NCI-H2081 (cell line): ENCODE results near the gene MAP4K2.

ENCODE experiments used
- DNase-seq, 2 experiments: peaks; one replicate each; lab custom pipeline; 2025; lab: John Stamatoyannopoulos, UW

Gene MAP4K2

GRCh38 chr11:64767344-64768299 is 35.4 kb downstream of the MAP4K2 start:
- DNase-seq, result peak; percentile 11 to 12

DNA sequence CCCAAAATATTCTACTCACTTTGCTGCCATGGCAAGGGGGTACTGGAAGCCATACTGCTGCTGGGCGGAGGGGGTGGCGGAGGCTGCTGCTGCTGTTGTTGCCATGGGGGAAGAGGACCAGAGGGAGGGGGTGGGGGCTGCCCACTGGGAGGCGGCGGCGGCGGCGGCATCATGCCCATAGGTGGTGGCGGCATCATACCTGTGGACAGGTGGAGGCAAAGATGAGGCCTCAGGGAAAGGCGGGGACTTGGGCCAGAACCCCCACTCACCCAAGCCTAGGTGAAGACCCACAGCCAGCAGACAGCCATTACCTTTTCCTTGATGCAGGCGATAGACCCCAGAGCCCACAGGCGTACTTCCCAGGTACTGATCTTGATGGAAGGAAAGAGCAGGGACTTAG is 36.1 kb downstream of the MAP4K2 start:
- no peak for DNase-seq

GRCh38 chr11:64765851-64766665 is 37.0 kb downstream of the MAP4K2 start:
- DNase-seq, result no peak

- DNase-seq, result no peak
Measured at GRCh38 chr11:64765291-64765850, 37.6 kb downstream of the MAP4K2 start.

DNA sequence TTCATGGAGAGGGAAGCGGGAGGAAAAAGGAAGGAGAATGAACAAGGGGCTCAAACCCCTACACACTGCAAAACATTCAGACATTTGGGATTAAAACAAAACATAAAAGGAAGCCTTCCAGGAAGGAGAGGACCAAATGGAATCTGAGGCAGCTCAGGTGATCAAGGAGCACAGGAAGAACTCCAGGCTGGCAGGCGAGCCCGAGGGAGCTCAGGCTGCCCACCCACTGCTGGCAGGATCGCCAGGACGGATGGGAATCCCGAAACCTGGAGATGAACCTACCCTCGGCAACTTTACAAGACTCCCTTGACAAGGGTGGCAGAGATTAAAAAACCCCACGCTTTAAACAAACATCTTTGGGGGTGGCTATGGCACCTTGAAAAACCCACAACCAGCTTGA is 38.3 kb downstream of the MAP4K2 start:
- no peak for DNase-seq

GRCh38 chr11:64764040-64764611 is 38.9 kb downstream of the MAP4K2 start:
- no peak for DNase-seq

DNA sequence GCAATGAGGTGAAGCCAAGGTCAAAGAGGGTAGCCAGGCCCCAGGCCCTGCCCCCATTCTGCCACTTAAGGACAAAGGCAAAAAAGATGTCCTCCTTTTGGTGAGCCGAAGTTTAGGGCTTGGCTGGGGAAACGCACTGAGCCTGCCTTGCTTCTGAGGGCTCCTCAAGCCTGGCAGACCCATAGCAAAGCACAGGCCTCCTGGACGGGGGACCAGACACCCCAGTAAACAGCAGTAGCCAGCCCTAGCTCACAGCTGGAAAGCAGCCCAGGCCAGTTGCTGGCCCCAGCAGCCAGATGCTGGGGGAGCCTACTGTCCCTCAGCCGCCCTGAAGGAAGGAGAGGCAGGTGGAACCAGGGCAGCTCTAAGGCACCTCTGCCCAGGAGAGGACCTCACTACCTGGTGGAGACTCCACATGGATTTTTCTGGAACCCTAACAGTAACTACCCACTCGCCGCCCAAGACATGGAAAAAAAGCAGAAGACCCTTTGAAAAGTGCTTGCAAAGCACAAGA is 39.4 kb downstream of the MAP4K2 start:
- DNase-seq, result no peak

DNA sequence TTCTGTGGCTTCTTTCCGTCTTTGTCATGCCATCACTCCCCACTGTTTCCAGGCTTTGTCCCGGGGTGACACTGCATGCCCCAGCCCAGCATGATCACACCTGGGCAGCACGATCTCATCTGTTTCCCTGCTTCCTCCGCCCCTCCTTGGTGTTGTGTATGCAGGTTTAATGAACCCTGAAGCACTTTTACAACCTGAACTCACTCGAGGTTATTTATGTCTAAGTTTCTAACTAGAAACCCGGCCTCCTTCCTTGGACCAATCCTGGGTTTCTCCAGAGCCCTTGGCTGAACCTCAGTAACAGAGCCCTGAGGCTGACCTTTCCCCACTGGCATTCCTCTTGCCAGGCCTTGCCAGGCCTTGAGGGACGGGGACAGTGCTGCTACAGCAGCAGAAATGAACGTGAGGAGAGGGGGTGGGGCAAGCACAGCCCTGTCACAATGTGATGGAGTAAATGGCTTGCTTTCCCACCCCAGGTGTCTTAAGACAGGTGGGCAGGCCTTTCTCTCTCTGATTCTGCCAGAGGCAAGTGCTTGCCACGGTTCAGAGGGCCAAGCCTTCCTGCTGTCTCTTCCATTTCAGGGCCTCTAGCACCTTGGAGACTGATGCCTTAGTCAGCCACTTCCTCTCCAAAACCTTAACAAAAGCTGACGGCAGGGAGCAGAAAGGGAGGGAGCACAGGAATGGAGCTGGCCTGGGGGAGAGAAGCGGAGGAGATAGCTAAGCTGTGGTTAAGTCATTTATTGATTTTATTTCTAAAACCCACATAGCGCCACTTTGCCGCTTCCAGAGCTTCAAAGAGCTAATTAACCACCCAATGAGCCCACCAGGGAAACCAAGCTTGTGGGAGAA is 40.1 kb downstream of the MAP4K2 start:
- peak; percentile 17 to 21 for DNase-seq

- no peak for DNase-seq
Measured at GRCh38 chr11:64762277-64762673, 40.7 kb downstream of the MAP4K2 start.

- no peak for DNase-seq
Measured at GRCh38 chr11:64760759-64761420, 42.1 kb downstream of the MAP4K2 start.

GRCh38 chr11:64759722-64760719 is 43.0 kb downstream of the MAP4K2 start, which contains the start of gene PYGM:
PYGM (minus strand) TSS chr11:64759974; CDS start chr11:64759898, 76 bp downstream.
- no peak for DNase-seq

GRCh38 chr11:64759131-64759721 is 43.8 kb downstream of the MAP4K2 start:
- DNase-seq, result no peak

DNA sequence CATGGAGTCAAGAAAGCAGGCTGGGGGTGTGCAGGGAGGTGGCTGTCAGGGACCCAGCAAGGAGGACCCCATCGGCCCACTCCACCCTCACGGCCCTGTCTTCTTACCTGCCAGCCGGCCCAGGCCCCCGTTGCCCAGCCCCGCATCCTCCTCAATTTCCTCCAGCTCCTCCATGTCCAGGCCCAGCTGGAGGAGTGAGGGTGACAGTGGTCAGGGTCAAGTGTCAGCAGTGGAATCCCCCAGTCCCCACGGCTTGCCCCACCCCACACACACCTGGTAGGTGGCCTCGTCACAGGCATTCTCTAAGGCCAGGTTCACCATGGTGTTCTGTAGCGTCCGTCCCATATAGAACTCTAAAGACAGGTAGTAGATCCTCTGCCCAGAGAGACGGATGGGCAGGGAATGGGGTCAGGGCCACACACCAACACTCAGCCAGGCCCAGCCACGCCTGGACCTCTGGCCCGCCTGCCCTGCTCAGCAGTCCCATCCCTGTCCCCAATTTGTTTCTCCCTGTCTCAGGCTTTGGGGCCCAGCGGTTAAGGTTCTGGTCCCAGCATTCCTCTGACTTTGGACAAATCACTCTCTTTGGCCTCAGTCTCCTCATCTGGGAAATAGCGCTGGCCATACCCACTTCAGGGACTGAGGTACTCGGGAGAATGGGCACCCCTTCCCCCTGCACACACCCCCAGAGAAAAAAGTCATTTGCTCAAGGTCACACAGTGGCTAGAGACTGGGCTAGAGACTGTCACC is 44.5 kb downstream of the MAP4K2 start:
- DNase-seq, result no peak

- no peak for DNase-seq
Measured at GRCh38 chr11:64757549-64758329, 45.3 kb downstream of the MAP4K2 start.

- no peak for DNase-seq
Measured at GRCh38 chr11:64755681-64756361, 47.2 kb downstream of the MAP4K2 start.

DNA sequence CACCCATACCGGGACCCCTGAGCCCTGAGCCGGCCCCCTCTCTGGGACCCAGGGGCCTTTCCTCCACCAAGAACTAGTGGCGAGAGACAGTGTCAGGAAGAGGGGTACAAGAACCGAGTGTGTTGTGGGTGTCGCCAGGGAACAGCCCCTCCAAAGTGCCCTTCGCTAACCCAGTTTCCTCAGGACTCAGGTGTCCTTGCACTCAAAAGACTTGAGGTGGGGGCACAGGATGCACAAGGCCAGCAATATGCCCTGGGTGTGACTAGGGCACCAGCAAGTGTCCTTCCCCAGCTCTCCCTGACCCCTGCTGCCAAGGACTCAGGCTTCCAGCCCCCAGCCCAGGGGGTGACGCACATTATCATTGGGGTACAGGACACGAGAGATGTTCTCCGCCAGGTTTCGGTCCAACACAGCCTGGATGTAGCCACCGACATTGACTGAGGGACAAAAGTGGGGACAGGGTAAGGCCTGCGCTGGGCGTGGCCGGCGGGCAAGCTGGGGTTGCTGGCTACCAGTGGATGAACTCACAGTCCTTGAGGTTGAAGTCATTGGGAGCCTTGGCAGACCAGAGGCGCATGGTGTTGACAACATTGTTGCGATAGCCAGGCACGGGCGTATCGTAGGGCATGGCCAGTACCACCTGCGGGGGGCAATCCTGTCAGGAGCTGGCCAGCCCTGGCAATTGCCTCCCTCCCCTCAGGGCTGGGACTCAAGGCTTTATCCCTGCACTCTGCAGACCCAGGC is 47.9 kb downstream of the MAP4K2 start:
- DNase-seq, result no peak
